Lower leg skin (tissue), 3 donors: ENCODE measurements around the gene ABTB2.

ENCODE experiments used
- POLR2A ChIP-seq, 2 donors: fragments of 450-650 bp; IDR thresholded peaks; one replicate each; pipeline ENCODE4 v1.6.1; 2016 to 2017; ENCODE audit warnings: antibody characterized with exemption in 2 of 2, mild to moderate bottlenecking in 1 of 2, moderate library complexity in 1 of 2
- TF ChIP-seq, protein P1 (sequence below), 3 donors: fragments of 450-650 bp; IDR thresholded peaks; one replicate each; pipeline ENCODE4 v1.5.1; 2016; ENCODE audit warnings: antibody characterized with exemption in 3 of 3, mild to moderate bottlenecking in 3 of 3, moderate library complexity in 2 of 3

DNA sequence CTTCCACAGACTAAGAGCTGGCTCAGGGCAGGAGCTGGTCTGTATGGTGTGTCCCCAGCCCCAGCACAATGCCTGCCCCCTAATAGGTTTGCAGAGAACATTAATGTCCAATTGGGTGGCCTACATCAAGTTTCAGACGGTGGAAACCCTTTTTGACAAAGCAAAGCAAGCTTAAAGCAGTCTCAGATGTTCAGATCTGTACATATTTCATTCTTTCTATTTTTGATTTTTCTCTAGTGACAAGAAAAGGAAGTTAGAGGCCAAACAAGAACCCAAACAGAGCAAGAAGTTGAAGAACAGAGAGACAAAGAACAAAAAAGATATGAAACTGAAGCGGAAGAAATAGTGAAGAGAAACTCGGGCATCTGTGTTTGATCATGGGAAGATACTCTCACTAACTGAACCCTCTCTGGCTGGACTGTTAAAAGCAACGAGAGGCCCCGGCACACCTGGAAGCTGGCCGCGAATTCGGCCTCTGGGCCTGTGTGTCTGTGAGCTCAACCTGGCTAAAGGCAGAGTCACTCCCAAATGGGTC lies 211.9 kb downstream of the ABTB2 start:
- TF ChIP-seq, protein P1, sequence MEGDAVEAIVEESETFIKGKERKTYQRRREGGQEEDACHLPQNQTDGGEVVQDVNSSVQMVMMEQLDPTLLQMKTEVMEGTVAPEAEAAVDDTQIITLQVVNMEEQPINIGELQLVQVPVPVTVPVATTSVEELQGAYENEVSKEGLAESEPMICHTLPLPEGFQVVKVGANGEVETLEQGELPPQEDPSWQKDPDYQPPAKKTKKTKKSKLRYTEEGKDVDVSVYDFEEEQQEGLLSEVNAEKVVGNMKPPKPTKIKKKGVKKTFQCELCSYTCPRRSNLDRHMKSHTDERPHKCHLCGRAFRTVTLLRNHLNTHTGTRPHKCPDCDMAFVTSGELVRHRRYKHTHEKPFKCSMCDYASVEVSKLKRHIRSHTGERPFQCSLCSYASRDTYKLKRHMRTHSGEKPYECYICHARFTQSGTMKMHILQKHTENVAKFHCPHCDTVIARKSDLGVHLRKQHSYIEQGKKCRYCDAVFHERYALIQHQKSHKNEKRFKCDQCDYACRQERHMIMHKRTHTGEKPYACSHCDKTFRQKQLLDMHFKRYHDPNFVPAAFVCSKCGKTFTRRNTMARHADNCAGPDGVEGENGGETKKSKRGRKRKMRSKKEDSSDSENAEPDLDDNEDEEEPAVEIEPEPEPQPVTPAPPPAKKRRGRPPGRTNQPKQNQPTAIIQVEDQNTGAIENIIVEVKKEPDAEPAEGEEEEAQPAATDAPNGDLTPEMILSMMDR (IDR thresholded peaks at IDR 0.05) = no peak
- no peak for TF ChIP-seq POLR2A (IDR thresholded peaks at IDR 0.05)
